ENCODE results near the gene TRIM9.

TRIM9 gene

GRCh38 chr14:50932592-50933495 is 162.1 kb downstream of the TRIM9 start:
- FAIRE-seq, result no peak

- FAIRE-seq, result no peak
Measured at GRCh38 chr14:50932156-50932555, 162.7 kb downstream of the TRIM9 start.

- no peak for FAIRE-seq
Measured at GRCh38 chr14:50931559-50931958, 163.3 kb downstream of the TRIM9 start.

GRCh38 chr14:50929506-50929905 is 165.4 kb downstream of the TRIM9 start:
- no peak for FAIRE-seq

- no peak for FAIRE-seq
Measured at GRCh38 chr14:50928002-50928635, 166.8 kb downstream of the TRIM9 start.

- no peak for FAIRE-seq
Measured at GRCh38 chr14:50926851-50927386, 168.0 kb downstream of the TRIM9 start.

Data from colon (tissue), 2 donors.